GM12878 (cell line): ENCODE measurements around the gene PTPRN2. TPM values are rescaled to one million over a fixed set of nuclear protein-coding genes. Genes with fewer than 3 reads are reported as not detected.

Source experiments
- KDM1A ChIP-seq: fragments of 200-600 bp; sonication (generic); IDR thresholded peaks from 2 replicates; pipeline ENCODE4 v1.6.1; 2016; ENCODE audit warnings: borderline replicate concordance
- MEF2A ChIP-seq: IDR thresholded peaks from 2 replicates; pipeline ENCODE4 v1.6.1; 2011; ENCODE audit warnings: low read depth, mild to moderate bottlenecking, low read length, moderate library complexity; ENCODE audit not compliant: insufficient read depth
- MYC ChIP-seq: IDR thresholded peaks from 2 replicates; pipeline ENCODE4 v1.6.1; 2011; ENCODE audit warnings: mild to moderate bottlenecking, low read length, moderate library complexity, inconsistent platforms; ENCODE audit not compliant: insufficient read depth, insufficient replicate concordance, insufficient read length, severe bottlenecking
- NBN ChIP-seq: fragments of 450-650 bp; IDR thresholded peaks from 2 replicates; pipeline ENCODE4 v1.6.1; 2016
- POU2F2 ChIP-seq: IDR thresholded peaks from 3 replicates; pipeline ENCODE4 v1.6.1; 2011; ENCODE audit warnings: low read depth, mild to moderate bottlenecking, low read length, borderline replicate concordance
- RCOR1 ChIP-seq: conservative IDR thresholded peaks from 2 replicates; pipeline ENCODE4 v1.6.1; 2012; ENCODE audit warnings: low read depth, low read length, improper control_type of control experiment
- YBX1 ChIP-seq: fragments of 450-650 bp; IDR thresholded peaks from 2 replicates; pipeline ENCODE4 v1.6.1; 2016; ENCODE audit warnings: antibody characterized with exemption
- polyA plus RNA-seq, 11 experiments: library from polyadenylated mRNA; depleted of rRNA in 4 of 11; unstranded in 6 of 11; stranded (reverse) in 5 of 11; fragments of >200 nt; fragmentation: Nextera tagmentation in 4 of 11; fragmentation: Illumina TruSeq in 1 of 11; extraction: Ambion mirVana in 4 of 11; extraction: Trizol in 1 of 11; gene quantifications; 1 replicate in 1 of 11; 2 replicates in 10 of 11; pipeline versions ENCODE4 v1.2.1 to v1.2.3, GENCODE V29; 2011 to 2016; ENCODE audit warnings: inconsistent platforms in 2 of 11, missing spikeins in 2 of 11, low read depth in 1 of 11
- total RNA-seq, 4 experiments: library from RNA; depleted of rRNA in 3 of 4; stranded (reverse); fragments of >200 nt in 3 of 4; fragmentation: Illumina TruSeq in 1 of 4; extraction: Trizol in 1 of 4; gene quantifications; 2 replicates each; pipeline versions ENCODE4 v1.2.1 to v1.2.3, GENCODE V29; 2013 to 2021
- TF ChIP-seq, protein P1 (sequence below): fragments of 450-650 bp; formaldehyde crosslinking; IDR thresholded peaks from 2 replicates; pipeline ENCODE4 v1.5.0; 2022; ENCODE audit warnings: mild to moderate bottlenecking, missing genetic modification characterization
- TF ChIP-seq, protein P2 (sequence below): IDR thresholded peaks from 2 replicates; pipeline ENCODE4 v1.6.1; 2011; ENCODE audit warnings: borderline replicate concordance, low read depth, mild to moderate bottlenecking, moderate library complexity, mixed read lengths, low read length; ENCODE audit not compliant: insufficient read depth; ENCODE audit errors: extremely low read length

PTPRN2 gene
- total and polyA plus RNA-seq, 10 of the 15 experiments (the other 5 are each of a cell fraction or from before 2014, with no cell fraction given): 5.4 TPM; not detected in 9

DNA sequence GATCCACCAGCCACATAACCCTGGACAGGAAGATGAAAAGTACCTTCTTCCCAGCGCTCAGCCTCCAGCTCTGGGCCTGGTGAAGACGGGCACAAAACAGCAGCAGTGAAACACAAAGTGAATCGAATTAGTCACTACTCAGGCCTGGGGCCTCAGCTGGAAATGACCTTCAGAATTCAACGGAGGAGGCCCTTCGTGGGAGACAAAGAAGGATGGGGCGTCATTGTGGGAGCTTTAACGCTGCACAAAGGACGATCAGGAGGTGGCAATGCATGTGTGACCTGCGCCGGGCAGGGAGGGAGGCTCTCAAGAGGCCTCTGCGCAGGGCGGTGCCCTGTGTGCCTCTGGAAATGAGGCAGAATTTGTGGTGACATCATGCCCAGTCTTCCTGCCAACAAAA lies 1089.0 kb downstream of the PTPRN2 start (continued):
- TF ChIP-seq MEF2A: no peak
- no peak for TF ChIP-seq KDM1A
- TF ChIP-seq, protein P1, sequence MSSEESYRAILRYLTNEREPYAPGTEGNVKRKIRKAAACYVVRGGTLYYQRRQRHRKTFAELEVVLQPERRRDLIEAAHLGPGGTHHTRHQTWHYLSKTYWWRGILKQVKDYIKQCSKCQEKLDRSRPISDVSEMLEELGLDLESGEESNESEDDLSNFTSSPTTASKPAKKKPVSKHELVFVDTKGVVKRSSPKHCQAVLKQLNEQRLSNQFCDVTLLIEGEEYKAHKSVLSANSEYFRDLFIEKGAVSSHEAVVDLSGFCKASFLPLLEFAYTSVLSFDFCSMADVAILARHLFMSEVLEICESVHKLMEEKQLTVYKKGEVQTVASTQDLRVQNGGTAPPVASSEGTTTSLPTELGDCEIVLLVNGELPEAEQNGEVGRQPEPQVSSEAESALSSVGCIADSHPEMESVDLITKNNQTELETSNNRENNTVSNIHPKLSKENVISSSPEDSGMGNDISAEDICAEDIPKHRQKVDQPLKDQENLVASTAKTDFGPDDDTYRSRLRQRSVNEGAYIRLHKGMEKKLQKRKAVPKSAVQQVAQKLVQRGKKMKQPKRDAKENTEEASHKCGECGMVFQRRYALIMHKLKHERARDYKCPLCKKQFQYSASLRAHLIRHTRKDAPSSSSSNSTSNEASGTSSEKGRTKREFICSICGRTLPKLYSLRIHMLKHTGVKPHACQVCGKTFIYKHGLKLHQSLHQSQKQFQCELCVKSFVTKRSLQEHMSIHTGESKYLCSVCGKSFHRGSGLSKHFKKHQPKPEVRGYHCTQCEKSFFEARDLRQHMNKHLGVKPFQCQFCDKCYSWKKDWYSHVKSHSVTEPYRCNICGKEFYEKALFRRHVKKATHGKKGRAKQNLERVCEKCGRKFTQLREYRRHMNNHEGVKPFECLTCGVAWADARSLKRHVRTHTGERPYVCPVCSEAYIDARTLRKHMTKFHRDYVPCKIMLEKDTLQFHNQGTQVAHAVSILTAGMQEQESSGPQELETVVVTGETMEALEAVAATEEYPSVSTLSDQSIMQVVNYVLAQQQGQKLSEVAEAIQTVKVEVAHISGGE (CRISPR knock-in tag): no peak
- TF ChIP-seq POU2F2: no peak
- TF ChIP-seq NBN: no peak
- no peak for TF ChIP-seq YBX1
- TF ChIP-seq, protein P2, sequence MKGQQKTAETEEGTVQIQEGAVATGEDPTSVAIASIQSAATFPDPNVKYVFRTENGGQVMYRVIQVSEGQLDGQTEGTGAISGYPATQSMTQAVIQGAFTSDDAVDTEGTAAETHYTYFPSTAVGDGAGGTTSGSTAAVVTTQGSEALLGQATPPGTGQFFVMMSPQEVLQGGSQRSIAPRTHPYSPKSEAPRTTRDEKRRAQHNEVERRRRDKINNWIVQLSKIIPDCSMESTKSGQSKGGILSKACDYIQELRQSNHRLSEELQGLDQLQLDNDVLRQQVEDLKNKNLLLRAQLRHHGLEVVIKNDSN: no peak
- TF ChIP-seq MYC: no peak
- TF ChIP-seq RCOR1: no peak
